PC-3 (cell line): Measurements from ENCODE around the gene MAP2K3.

ENCODE experiments used
- CTCF ChIP-seq: fragments of 300-600 bp; sonication (generic); conservative IDR thresholded peaks from 2 replicates; pipeline ENCODE4 v1.5.1; 2017; ENCODE audit warnings: antibody characterized with exemption, low read depth, mild to moderate bottlenecking, low read length
- EZH2 ChIP-seq: fragments of 300-600 bp; sonication (generic); IDR thresholded peaks from one replicate; pipeline ENCODE4 v1.6.1; 2017; ENCODE audit warnings: antibody characterized with exemption, mild to moderate bottlenecking, low read length; ENCODE audit not compliant: unreplicated experiment

- TF ChIP-seq CTCF (no peak), EZH2 (no peak)
Measured at GRCh38 chr17:21286066-21286770, 1.7 kb downstream of the MAP2K3 start.
